ENCODE results near the gene RPE65.

GRCh38 chr1:68459796-68460195 lies 10.0 kb upstream of the RPE65 start:
- TF ChIP-seq CTCF (conservative IDR thresholded peaks at IDR 0.05), result no peak
- TF ChIP-seq EZH2 (IDR thresholded peaks at IDR 0.05; ENCODE audit: low read depth), result no peak
